C4-2B (cell line): ENCODE results near the gene STYXL2.

ENCODE experiments used
- CTCF ChIP-seq: fragments of 450-650 bp; conservative IDR thresholded peaks from 2 replicates; pipeline ENCODE4 v1.5.1; 2017; ENCODE audit warnings: mild to moderate bottlenecking
- ZFX ChIP-seq: fragments of 450-650 bp; IDR thresholded peaks from 2 replicates; pipeline ENCODE4 v1.6.1; 2017

- TF ChIP-seq CTCF = no peak; the same call in 1 of the 2 replicates
- TF ChIP-seq ZFX = no peak
These were observed 33.5 kb upstream of the STYXL2 start for GRCh38 chr1:167060141-167061072.
